ENCODE results near the gene RNASET2.

RNASET2 gene

GRCh38 chr6:166956444-166957086, at the start of gene RNASET2:
TSS of gene RNASET2 (minus strand) at chr6:166956550. CDS start at chr6:166956182, 368 bp downstream.
- DNase-seq (ENCODE audit: low read depth), result peak; percentile 97

GRCh38 chr6:167005350-167006159, 49.2 kb upstream of the RNASET2 start:
- DNase-seq (ENCODE audit: low read depth), result no peak

GRCh38 chr6:167000759-167001158, 44.4 kb upstream of the RNASET2 start:
- no peak for DNase-seq (ENCODE audit: low read depth)

GRCh38 chr6:166999884-167000253, 43.5 kb upstream of the RNASET2 start:
- DNase-seq (ENCODE audit: low read depth), result no peak

- DNase-seq (ENCODE audit: low read depth), result peak; percentile 91
These were observed 43.0 kb upstream of the RNASET2 start, which contains the start of gene CEP43 for GRCh38 chr6:166999145-166999883. TSS of gene CEP43 (plus strand) at chr6:166999397. CDS start at chr6:166999413, 16 bp downstream.

GRCh38 chr6:166998256-166999144, 42.1 kb upstream of the RNASET2 start:
- no peak for DNase-seq (ENCODE audit: low read depth)

GRCh38 chr6:166997768-166998255, 41.5 kb upstream of the RNASET2 start:
- peak; percentile 7 for DNase-seq (ENCODE audit: low read depth)

GRCh38 chr6:166997348-166997747, 41.0 kb upstream of the RNASET2 start:
- DNase-seq (ENCODE audit: low read depth), result no peak

- DNase-seq (ENCODE audit: low read depth), result no peak
These were observed 40.1 kb upstream of the RNASET2 start for GRCh38 chr6:166996406-166996805.

- DNase-seq (ENCODE audit: low read depth), result no peak
These were observed 33.2 kb upstream of the RNASET2 start for GRCh38 chr6:166989427-166990032.

GRCh38 chr6:166988674-166989201, 32.4 kb upstream of the RNASET2 start:
- no peak for DNase-seq (ENCODE audit: low read depth)

- DNase-seq (ENCODE audit: low read depth), result no peak
These were observed 31.6 kb upstream of the RNASET2 start for GRCh38 chr6:166987930-166988329.

GRCh38 chr6:166987448-166987847, 31.1 kb upstream of the RNASET2 start:
- no peak for DNase-seq (ENCODE audit: low read depth)

GRCh38 chr6:166980738-166981137, 24.4 kb upstream of the RNASET2 start:
- DNase-seq (ENCODE audit: low read depth), result no peak

- DNase-seq (ENCODE audit: low read depth), result no peak
These were observed 21.5 kb upstream of the RNASET2 start for GRCh38 chr6:166977621-166978525.

GRCh38 chr6:166976636-166977035, 20.3 kb upstream of the RNASET2 start:
- DNase-seq (ENCODE audit: low read depth), result no peak

- no peak for DNase-seq (ENCODE audit: low read depth)
These were observed 15.8 kb upstream of the RNASET2 start for GRCh38 chr6:166972101-166972500.

- no peak for DNase-seq (ENCODE audit: low read depth)
These were observed 14.9 kb upstream of the RNASET2 start for GRCh38 chr6:166971271-166971670.

GRCh38 chr6:166970776-166971175, 14.4 kb upstream of the RNASET2 start:
- no peak for DNase-seq (ENCODE audit: low read depth)

GRCh38 chr6:166970091-166970490, 13.7 kb upstream of the RNASET2 start:
- no peak for DNase-seq (ENCODE audit: low read depth)
